K562 treated with DMSO at 1 percent for 12 hours (cell line): ENCODE data around the gene TBC1D8. TPM values are rescaled to one million over a fixed set of nuclear protein-coding genes. Genes with fewer than 3 reads are reported as not detected.

Experiments
- total RNA-seq: library from RNA; unstranded; fragments of 300-600 nt; gene quantifications from 2 replicates; pipeline ENCODE4 v1.2.3, GENCODE V29; 2022; ENCODE audit not compliant: insufficient read depth

TBC1D8 gene
- 3.3 and 6.4 TPM in 2 replicates for total RNA-seq

GRCh38 chr2:101151146-101151858 lies at the start of gene TBC1D8:
Gene TBC1D8, minus strand, starts transcription at chr2:101151382. Its CDS starts 129 bp downstream, at chr2:101151253.

GRCh38 chr2:101001691-101002561 lies 149.3 kb downstream of the TBC1D8 start, which contains the start of gene RPL31:
Gene RPL31, plus strand, starts transcription at chr2:101002289. Its CDS starts 413 bp downstream, at chr2:101002702.

Other genes starting within 250 kb of the TBC1D8 start
- 5,310 and 7,647 TPM in 2 replicates for gene RPL31, start 149.1 kb downstream of the TBC1D8 start, total RNA-seq
- 28.2 and 68.7 TPM in 2 replicates for gene CNOT11, start 101.5 kb upstream of the TBC1D8 start, total RNA-seq
- gene RNF149, start 157.3 kb upstream of the TBC1D8 start, total RNA-seq, result 10.7 and 16.5 TPM in 2 replicates
- gene CREG2, start 236.1 kb upstream of the TBC1D8 start, total RNA-seq, result not detected in 2 replicates